GM21423 (cell line): ENCODE measurements around the gene LSM14B.
"Not testable (repeated sequence)": the region's sequence is repeated elsewhere in the genome, so short reads cannot be mapped to it uniquely, and the experiment has no call there.

ENCODE experiments used
- ATAC-seq: cut with Tn5 transposase; IDR thresholded peaks from one replicate; pipeline ENCODE4 v1.9.1; 2021; ENCODE audit warnings: mild to moderate bottlenecking, moderate library complexity; ENCODE audit not compliant: unreplicated experiment

The LSM14B gene

GRCh38 chr20:62121776-62122653 is at the start of gene LSM14B:
Gene LSM14B, plus strand, starts transcription at chr20:62122475. Its CDS starts 192 bp downstream, at chr20:62122667.
- ATAC-seq: peak; percentile 78

- ATAC-seq: no peak
Measured at GRCh38 chr20:62073323-62073722, 49.0 kb upstream of the LSM14B start.

GRCh38 chr20:62079166-62079565 is 43.1 kb upstream of the LSM14B start:
- no peak for ATAC-seq

- no peak for ATAC-seq
Measured at GRCh38 chr20:62080249-62080990, 41.9 kb upstream of the LSM14B start.

GRCh38 chr20:62083312-62083711 is 39.0 kb upstream of the LSM14B start:
- no peak for ATAC-seq

GRCh38 chr20:62084224-62084623 is 38.1 kb upstream of the LSM14B start:
- ATAC-seq: not testable (repeated sequence)

GRCh38 chr20:62085206-62085605 is 37.1 kb upstream of the LSM14B start:
- ATAC-seq: no peak

- ATAC-seq: no peak
Measured at GRCh38 chr20:62087227-62087626, 35.0 kb upstream of the LSM14B start.

GRCh38 chr20:62087632-62088031 is 34.6 kb upstream of the LSM14B start:
- no peak for ATAC-seq

- ATAC-seq: no peak
Measured at GRCh38 chr20:62088258-62089127, 33.8 kb upstream of the LSM14B start.

GRCh38 chr20:62089393-62089792 is 32.9 kb upstream of the LSM14B start:
- ATAC-seq: no peak

- ATAC-seq: no peak
Measured at GRCh38 chr20:62096421-62097380, 25.6 kb upstream of the LSM14B start.

GRCh38 chr20:62097881-62098407 is 24.3 kb upstream of the LSM14B start:
- ATAC-seq: no peak

- ATAC-seq: no peak
Measured at GRCh38 chr20:62101078-62101477, 21.2 kb upstream of the LSM14B start.

- no peak for ATAC-seq
Measured at GRCh38 chr20:62103508-62104233, 18.6 kb upstream of the LSM14B start.

- no peak for ATAC-seq
Measured at GRCh38 chr20:62104234-62104789, 18.0 kb upstream of the LSM14B start.

- ATAC-seq: no peak
Measured at GRCh38 chr20:62104791-62105345, 17.4 kb upstream of the LSM14B start.

- ATAC-seq: no peak
Measured at GRCh38 chr20:62105592-62105991, 16.7 kb upstream of the LSM14B start.
